A549 (cell line): ENCODE results near the gene SCPEP1. TPM values are rescaled to one million over a fixed set of nuclear protein-coding genes. Genes with fewer than 3 reads are reported as not detected.

Experiments used
- ATAC-seq, 2 experiments: fragments of 200-7000 bp in 1 of 2; fragments of >200 bp in 1 of 2; cut with Nextera tagmentation in 1 of 2; cut with Tn5 transposase in 1 of 2; 3 replicates each; pipeline versions ENCODE4 v1.8.0 to v1.9.1; 2018 to 2020; ENCODE audit warnings: mild to moderate bottlenecking in 1 of 2, moderate library complexity in 1 of 2
- CTCF ChIA-PET: fragments of 300-600 bp; sonication (Branson Sonifier 250); formaldehyde crosslinking; extraction: SDS; loops from one replicate; lab custom pipeline; 2021; ENCODE audit warnings: antibody characterized with exemption, inconsistent platforms; lab: Yijun Ruan, JAX
- POLR2A ChIA-PET: fragments of 350-600 bp; formaldehyde crosslinking; extraction: SDS; loops from one replicate; lab custom pipeline; 2021; ENCODE audit warnings: antibody characterized with exemption, inconsistent platforms; lab: Yijun Ruan, JAX
- DNase-seq, 2 experiments: peaks; one replicate each; pipeline versions ENCODE4 v3.0.0 to v3.0.0-alpha.2; 2011 to 2016; ENCODE audit warnings: low read depth in 1 of 2, low spot score in 1 of 2
- FAIRE-seq: peaks from 2 replicates; lab custom pipeline; 2011; peaks lifted over from hg19 to GRCh38; lab: Jason Lieb, UNC
- H3K27ac ChIP-seq, 2 experiments: fragments of >200 bp; sonication (Bioruptor Twin); formaldehyde crosslinking; 3 replicates each; pipeline ENCODE4 v1.5.1; 2016 to 2017
- H3K4me1 ChIP-seq: fragments of >200 bp; sonication (Bioruptor Twin); formaldehyde crosslinking; 3 replicates; pipeline ENCODE4 v1.6.1; 2016
- H3K4me2 ChIP-seq: fragments of >200 bp; sonication (Bioruptor Twin); formaldehyde crosslinking; 3 replicates; pipeline ENCODE4 v1.6.1; 2016
- H3K4me3 ChIP-seq: fragments of >200 bp; sonication (Bioruptor Twin); formaldehyde crosslinking; 3 replicates; pipeline ENCODE4 v1.5.1; 2016
- H3K9me3 ChIP-seq: fragments of >200 bp; sonication (Bioruptor Twin); formaldehyde crosslinking; 3 replicates; pipeline ENCODE4 v1.6.1; 2016
- CBX2 ChIP-seq: fragments of 200-600 bp; sonication (generic); IDR thresholded peaks from 2 replicates; pipeline ENCODE4 v1.6.1; 2016; ENCODE audit warnings: low read depth, mild to moderate bottlenecking, borderline replicate concordance
- EHMT2 ChIP-seq: fragments of 200-600 bp; sonication (generic); IDR thresholded peaks from 2 replicates; pipeline ENCODE4 v1.6.1; 2016; ENCODE audit warnings: antibody characterized with exemption, low read depth, mild to moderate bottlenecking, moderate library complexity
- EP300 ChIP-seq, 2 experiments: fragments of >200 bp; sonication (Bioruptor Twin); formaldehyde crosslinking; IDR thresholded peaks; 2 replicates in 1 of 2; 3 replicates in 1 of 2; pipeline ENCODE4 v1.6.1; 2016 to 2017
- ESRRA ChIP-seq: fragments of 150-350 bp; IDR thresholded peaks from 2 replicates; pipeline ENCODE4 v1.6.1; 2014; ENCODE audit warnings: mild to moderate bottlenecking, low read length, borderline replicate concordance
- FOSB ChIP-seq: fragments of 250-450 bp; sonication (Bioruptor Pico); IDR thresholded peaks from 2 replicates; pipeline ENCODE4 v1.5.0; 2020; ENCODE audit warnings: mild to moderate bottlenecking, moderate library complexity
- FOSL2 ChIP-seq, 2 experiments: fragments of 450-650 bp in 1 of 2; fragments of >200 bp in 1 of 2; sonication (Bioruptor Twin) in 1 of 2; formaldehyde crosslinking; IDR thresholded peaks; 2 replicates each; pipeline versions ENCODE4 v1.5.0 to v1.6.1; 2016 to 2020; ENCODE audit warnings: mild to moderate bottlenecking in 1 of 2, moderate library complexity in 1 of 2
- FOXS1 ChIP-seq: fragments of 250-450 bp; sonication (Bioruptor Pico); IDR thresholded peaks from 2 replicates; pipeline ENCODE4 v1.5.0; 2020; ENCODE audit warnings: mild to moderate bottlenecking, moderate library complexity
- HEYL ChIP-seq: fragments of 250-450 bp; sonication (Bioruptor Pico); IDR thresholded peaks from 2 replicates; pipeline ENCODE4 v1.8.0; 2021; ENCODE audit warnings: mild to moderate bottlenecking, moderate library complexity
- HOXA7 ChIP-seq: fragments of 250-450 bp; sonication (Bioruptor Pico); IDR thresholded peaks from 2 replicates; pipeline ENCODE4 v1.5.0; 2020; ENCODE audit warnings: mild to moderate bottlenecking, moderate library complexity
- HOXB5 ChIP-seq: fragments of 250-450 bp; sonication (Bioruptor Pico); IDR thresholded peaks from 2 replicates; pipeline ENCODE4 v1.5.0; 2020; ENCODE audit warnings: mild to moderate bottlenecking, moderate library complexity
- KDM5A ChIP-seq: fragments of 200-600 bp; sonication (generic); IDR thresholded peaks from 2 replicates; pipeline ENCODE4 v1.6.1; 2016; ENCODE audit warnings: antibody characterized with exemption, mild to moderate bottlenecking
- MAZ ChIP-seq: fragments of 150-350 bp; IDR thresholded peaks from 2 replicates; pipeline ENCODE4 v1.6.1; 2014; ENCODE audit warnings: antibody characterized with exemption, low read depth, low read length, borderline replicate concordance
- NFE2L2 ChIP-seq: fragments of 150-350 bp; conservative IDR thresholded peaks from 2 replicates; pipeline ENCODE4 v1.6.1; 2014; ENCODE audit warnings: low read length
- NR3C1 ChIP-seq: fragments of >200 bp; sonication (Bioruptor Twin); formaldehyde crosslinking; IDR thresholded peaks from 3 replicates; pipeline ENCODE4 v1.6.1; 2017
- PHF8 ChIP-seq: fragments of 200-600 bp; sonication (generic); IDR thresholded peaks from 2 replicates; pipeline ENCODE4 v1.6.1; 2016; ENCODE audit warnings: low read depth, mild to moderate bottlenecking, antibody characterized with exemption, moderate library complexity, borderline replicate concordance
- RAD21 ChIP-seq, 2 experiments: fragments of >200 bp in 1 of 2; sonication (Bioruptor Twin) in 1 of 2; formaldehyde crosslinking in 1 of 2; IDR thresholded peaks in 1 of 2; conservative IDR thresholded peaks in 1 of 2; 2 replicates in 1 of 2; 3 replicates in 1 of 2; pipeline ENCODE4 v1.6.1; 2012 to 2018; ENCODE audit warnings: inconsistent platforms in 1 of 2
- RFX5 ChIP-seq: fragments of 450-650 bp; IDR thresholded peaks from 2 replicates; pipeline ENCODE4 v1.7.1; 2014; ENCODE audit warnings: antibody characterized with exemption, mild to moderate bottlenecking, moderate library complexity
- RNF2 ChIP-seq: fragments of 200-600 bp; sonication (generic); IDR thresholded peaks from 2 replicates; pipeline ENCODE4 v1.6.1; 2016; ENCODE audit warnings: low read depth, mild to moderate bottlenecking, antibody characterized with exemption, moderate library complexity, borderline replicate concordance
- ZSCAN20 ChIP-seq: fragments of 250-450 bp; sonication (Bioruptor Pico); IDR thresholded peaks from 2 replicates; pipeline ENCODE4 v1.8.0; 2022; ENCODE audit warnings: mild to moderate bottlenecking, moderate library complexity
- WGBS: methylation state at CpG from one replicate; pipeline ENCODE4 v1.1.6; 2017; ENCODE audit errors: missing lambda C conversion rate; 5-methylcytosine and 5-hydroxymethylcytosine counted together
- polyA plus RNA-seq, 4 experiments: library from polyadenylated mRNA; depleted of rRNA in 3 of 4; stranded (reverse); fragments of >200 nt; fragmentation: RNase III in 1 of 4; extraction: RNeasy Plus Mini Kit Qiagen cat#74134 plus additional on column Dnase treatment in 1 of 4; gene quantifications; 2 replicates in 3 of 4; 3 replicates in 1 of 4; pipeline ENCODE4 v1.2.3, GENCODE V29; 2011 to 2017
- TF ChIP-seq, protein P1 (sequence below): IDR thresholded peaks from 2 replicates; pipeline ENCODE4 v1.6.1; 2012
- TF ChIP-seq, protein P2 (sequence below): fragments of 150-350 bp; IDR thresholded peaks from 2 replicates; pipeline ENCODE4 v1.6.1; 2014; ENCODE audit warnings: low read depth, mild to moderate bottlenecking, low read length
- TF ChIP-seq, protein P3 (sequence below): fragments of >200 bp; sonication (Bioruptor Twin); formaldehyde crosslinking; IDR thresholded peaks from 3 replicates; pipeline ENCODE4 v1.5.1; 2016
- TF ChIP-seq, protein P4 (sequence below): fragments of >200 bp; sonication (Bioruptor Twin); formaldehyde crosslinking; IDR thresholded peaks from 2 replicates; pipeline ENCODE4 v1.6.1; 2016
- TF ChIP-seq, protein P5 (sequence below): fragments of 450-650 bp; IDR thresholded peaks from 2 replicates; pipeline ENCODE4 v1.6.1; 2014; ENCODE audit warnings: antibody characterized with exemption
- TF ChIP-seq, protein P6 (sequence below): IDR thresholded peaks from 2 replicates; pipeline ENCODE4 v1.6.1; 2012; ENCODE audit warnings: low read depth, borderline replicate concordance

The SCPEP1 gene
- polyA plus RNA-seq, 2 of the 4 experiments (the other 2 are of a cell fraction), result 44.5 to 45.0 TPM

DNA sequence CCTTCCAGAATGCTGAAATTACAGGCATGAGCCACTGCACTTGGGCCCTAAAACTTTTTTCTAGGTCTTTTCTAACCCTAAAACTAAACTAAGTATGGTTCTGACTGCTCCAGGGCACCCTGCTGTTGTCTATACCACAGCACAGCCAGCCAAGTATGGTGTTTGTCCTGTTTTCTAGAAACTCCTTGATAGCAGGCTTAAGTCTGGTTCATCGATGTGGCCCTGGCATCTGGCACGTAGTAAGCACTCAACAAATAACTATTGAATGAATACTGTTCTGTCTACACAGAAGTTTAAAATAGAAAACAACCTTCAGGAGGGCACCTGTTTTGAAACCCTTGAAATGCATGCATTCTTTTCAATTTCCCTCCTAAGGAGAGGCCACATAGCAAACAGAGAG, 62.6 kb downstream of the SCPEP1 start:
- no peak overlapping the region for H3K27ac ChIP-seq
- no peaks in the 10 kb centered on the region for H3K9me3 ChIP-seq
- CTCF ChIA-PET, result interaction anchor here (0.9 to 1.5 kb wide), 4 partner anchors 10 to 51 kb away, joined by 3 to 8 read pairs (median 3); no protein-coding TSS in a partner anchor
- H3K4me2 ChIP-seq, result no peak overlapping the region
- ATAC-seq (no peak), DNase-seq (no peak), FAIRE-seq (peak; percentile 7)
- H3K4me3 ChIP-seq, result no peak overlapping the region
- TF ChIP-seq ESRRA (no peak), NFE2L2 (no peak), HOXA7 (CRISPR knock-in tag) (no peak), RAD21 (conservative IDR thresholded peaks at IDR 0.05 in 1 of 2, IDR thresholded peaks at IDR 0.05 in 1 of 2) (no peak), FOSL2 (IDR thresholded peaks at IDR 0.05) (no peak), FOSL2 (CRISPR knock-in tag; IDR thresholded peaks at IDR 0.05) (no peak), EHMT2 (no peak), MAZ (no peak), ZSCAN20 (CRISPR knock-in tag) (no peak), KDM5A (no peak), RFX5 (no peak)
- TF ChIP-seq, protein P1, sequence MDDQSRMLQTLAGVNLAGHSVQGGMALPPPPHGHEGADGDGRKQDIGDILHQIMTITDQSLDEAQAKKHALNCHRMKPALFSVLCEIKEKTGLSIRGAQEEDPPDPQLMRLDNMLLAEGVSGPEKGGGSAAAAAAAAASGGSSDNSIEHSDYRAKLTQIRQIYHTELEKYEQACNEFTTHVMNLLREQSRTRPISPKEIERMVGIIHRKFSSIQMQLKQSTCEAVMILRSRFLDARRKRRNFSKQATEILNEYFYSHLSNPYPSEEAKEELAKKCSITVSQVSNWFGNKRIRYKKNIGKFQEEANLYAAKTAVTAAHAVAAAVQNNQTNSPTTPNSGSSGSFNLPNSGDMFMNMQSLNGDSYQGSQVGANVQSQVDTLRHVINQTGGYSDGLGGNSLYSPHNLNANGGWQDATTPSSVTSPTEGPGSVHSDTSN, result no peak
- TF ChIP-seq, protein P2, sequence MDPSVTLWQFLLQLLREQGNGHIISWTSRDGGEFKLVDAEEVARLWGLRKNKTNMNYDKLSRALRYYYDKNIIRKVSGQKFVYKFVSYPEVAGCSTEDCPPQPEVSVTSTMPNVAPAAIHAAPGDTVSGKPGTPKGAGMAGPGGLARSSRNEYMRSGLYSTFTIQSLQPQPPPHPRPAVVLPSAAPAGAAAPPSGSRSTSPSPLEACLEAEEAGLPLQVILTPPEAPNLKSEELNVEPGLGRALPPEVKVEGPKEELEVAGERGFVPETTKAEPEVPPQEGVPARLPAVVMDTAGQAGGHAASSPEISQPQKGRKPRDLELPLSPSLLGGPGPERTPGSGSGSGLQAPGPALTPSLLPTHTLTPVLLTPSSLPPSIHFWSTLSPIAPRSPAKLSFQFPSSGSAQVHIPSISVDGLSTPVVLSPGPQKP, result no peak
- TF ChIP-seq, protein P3, sequence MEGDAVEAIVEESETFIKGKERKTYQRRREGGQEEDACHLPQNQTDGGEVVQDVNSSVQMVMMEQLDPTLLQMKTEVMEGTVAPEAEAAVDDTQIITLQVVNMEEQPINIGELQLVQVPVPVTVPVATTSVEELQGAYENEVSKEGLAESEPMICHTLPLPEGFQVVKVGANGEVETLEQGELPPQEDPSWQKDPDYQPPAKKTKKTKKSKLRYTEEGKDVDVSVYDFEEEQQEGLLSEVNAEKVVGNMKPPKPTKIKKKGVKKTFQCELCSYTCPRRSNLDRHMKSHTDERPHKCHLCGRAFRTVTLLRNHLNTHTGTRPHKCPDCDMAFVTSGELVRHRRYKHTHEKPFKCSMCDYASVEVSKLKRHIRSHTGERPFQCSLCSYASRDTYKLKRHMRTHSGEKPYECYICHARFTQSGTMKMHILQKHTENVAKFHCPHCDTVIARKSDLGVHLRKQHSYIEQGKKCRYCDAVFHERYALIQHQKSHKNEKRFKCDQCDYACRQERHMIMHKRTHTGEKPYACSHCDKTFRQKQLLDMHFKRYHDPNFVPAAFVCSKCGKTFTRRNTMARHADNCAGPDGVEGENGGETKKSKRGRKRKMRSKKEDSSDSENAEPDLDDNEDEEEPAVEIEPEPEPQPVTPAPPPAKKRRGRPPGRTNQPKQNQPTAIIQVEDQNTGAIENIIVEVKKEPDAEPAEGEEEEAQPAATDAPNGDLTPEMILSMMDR, result no peak
- POLR2A ChIA-PET, result no interaction called here
- WGBS, result 22% methylated on average over 2 of the region's 2 CpGs
- peaks cover 5% of the 10 kb centered on the region; the same call in 1 of the 3 replicates for H3K4me1 ChIP-seq

DNA sequence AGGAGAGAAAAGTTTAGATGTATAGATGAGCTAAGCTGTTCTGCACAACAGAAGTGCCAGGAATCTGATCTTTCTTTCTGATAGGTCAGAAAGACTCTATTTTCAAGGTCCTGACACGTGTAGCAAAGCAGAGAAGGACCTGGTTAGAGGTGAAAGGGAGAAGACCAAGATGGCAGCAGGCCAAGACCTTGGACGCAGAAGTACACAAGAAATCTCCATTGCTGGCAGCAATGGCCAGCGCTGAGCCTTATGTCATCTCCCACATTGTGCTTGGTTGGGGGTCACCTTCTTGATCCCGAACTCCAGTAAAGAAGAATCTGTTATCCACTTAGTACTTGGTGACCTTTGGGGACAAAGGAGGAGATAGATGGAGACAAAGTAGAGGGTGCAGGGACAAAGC, 65.3 kb downstream of the SCPEP1 start:
- Histone ChIP-seq H3K9me3 (no peaks in the 10 kb centered on the region), H3K4me3 (no peak overlapping the region), H3K4me2 (no peak overlapping the region), H3K27ac (no peak overlapping the region)
- DNase-seq (no peak), FAIRE-seq (no peak), ATAC-seq (no peak)
- 40% methylated on average over 4 of the region's 4 CpGs for WGBS
- TF ChIP-seq RNF2, result no peak
- TF ChIP-seq, protein P4, sequence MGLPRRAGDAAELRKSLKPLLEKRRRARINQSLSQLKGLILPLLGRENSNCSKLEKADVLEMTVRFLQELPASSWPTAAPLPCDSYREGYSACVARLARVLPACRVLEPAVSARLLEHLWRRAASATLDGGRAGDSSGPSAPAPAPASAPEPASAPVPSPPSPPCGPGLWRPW, result no peak
- no peak for TF ChIP-seq NR3C1
- no peak for TF ChIP-seq CBX2
- TF ChIP-seq EP300 (IDR thresholded peaks at IDR 0.05), result no peak
- no peak for TF ChIP-seq HEYL
- TF ChIP-seq PHF8, result no peak
- no peak for TF ChIP-seq KDM5A
- TF ChIP-seq, protein P5, sequence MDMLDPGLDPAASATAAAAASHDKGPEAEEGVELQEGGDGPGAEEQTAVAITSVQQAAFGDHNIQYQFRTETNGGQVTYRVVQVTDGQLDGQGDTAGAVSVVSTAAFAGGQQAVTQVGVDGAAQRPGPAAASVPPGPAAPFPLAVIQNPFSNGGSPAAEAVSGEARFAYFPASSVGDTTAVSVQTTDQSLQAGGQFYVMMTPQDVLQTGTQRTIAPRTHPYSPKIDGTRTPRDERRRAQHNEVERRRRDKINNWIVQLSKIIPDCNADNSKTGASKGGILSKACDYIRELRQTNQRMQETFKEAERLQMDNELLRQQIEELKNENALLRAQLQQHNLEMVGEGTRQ, result no peak
- TF ChIP-seq MAZ, result no peak
- TF ChIP-seq FOSL2 (IDR thresholded peaks at IDR 0.05), result no peak
- TF ChIP-seq FOSL2 (CRISPR knock-in tag; IDR thresholded peaks at IDR 0.05), result no peak
- no peak for TF ChIP-seq HOXB5 (CRISPR knock-in tag)
- TF ChIP-seq, protein P6, sequence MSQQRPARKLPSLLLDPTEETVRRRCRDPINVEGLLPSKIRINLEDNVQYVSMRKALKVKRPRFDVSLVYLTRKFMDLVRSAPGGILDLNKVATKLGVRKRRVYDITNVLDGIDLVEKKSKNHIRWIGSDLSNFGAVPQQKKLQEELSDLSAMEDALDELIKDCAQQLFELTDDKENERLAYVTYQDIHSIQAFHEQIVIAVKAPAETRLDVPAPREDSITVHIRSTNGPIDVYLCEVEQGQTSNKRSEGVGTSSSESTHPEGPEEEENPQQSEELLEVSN, result no peak
- no peak for TF ChIP-seq FOXS1
- no peak for TF ChIP-seq FOSB (CRISPR knock-in tag)
- TF ChIP-seq, all 56 proteins: peak for 0
- ChIA-PET POLR2A (no interaction called here), CTCF (no interaction called here)
- H3K4me1 ChIP-seq, result no peaks in the 10 kb centered on the region
